GM23338 (cell line): ENCODE measurements around the gene STKLD1. TPM values are rescaled to one million over a fixed set of nuclear protein-coding genes. Genes with fewer than 3 reads are reported as not detected.
"Not testable (repeated sequence)": the region's sequence is repeated elsewhere in the genome, so short reads cannot be mapped to it uniquely, and the experiment has no call there.

Experiments used
- ATAC-seq: fragments of 200-7000 bp; cut with Tn5 transposase; 3 replicates; pipeline ENCODE4 v1.9.1; 2020
- DNase-seq: peaks from one replicate; pipeline ENCODE4 v3.0.0-alpha.2; 2015; ENCODE audit warnings: low spot score
- H2AFZ ChIP-seq: fragments of 200-600 bp; sonication (generic); 2 replicates; pipeline ENCODE4 v1.8.0; 2016; ENCODE audit warnings: antibody characterized with exemption, mild to moderate bottlenecking, moderate library complexity
- H3F3A ChIP-seq: fragments of 200-600 bp; sonication (generic); replicated peaks from 2 replicates; pipeline ENCODE4 v1.8.0; 2017; ENCODE audit warnings: antibody characterized with exemption, mixed run types, low read depth
- H3K27ac ChIP-seq: fragments of 200-600 bp; sonication (generic); 2 replicates; pipeline ENCODE4 v1.6.1; 2016; ENCODE audit warnings: low read depth
- H3K27me3 ChIP-seq: fragments of 200-600 bp; sonication (generic); 2 replicates; pipeline ENCODE4 v1.8.0; 2016; ENCODE audit warnings: mild to moderate bottlenecking, mixed run types, moderate library complexity; ENCODE audit not compliant: insufficient read depth
- H3K36me3 ChIP-seq: fragments of 200-600 bp; sonication (generic); 2 replicates; pipeline ENCODE4 v1.8.0; 2016; ENCODE audit warnings: mild to moderate bottlenecking; ENCODE audit not compliant: insufficient read depth
- H3K4me1 ChIP-seq: fragments of 200-600 bp; sonication (generic); 2 replicates; pipeline ENCODE4 v1.8.0; 2016; ENCODE audit warnings: mild to moderate bottlenecking, moderate library complexity; ENCODE audit not compliant: insufficient read depth
- H3K4me2 ChIP-seq: fragments of 200-600 bp; sonication (generic); 2 replicates; pipeline ENCODE4 v1.7.1; 2017; ENCODE audit warnings: mixed run types
- H3K4me3 ChIP-seq: fragments of 200-600 bp; sonication (generic); 2 replicates; pipeline ENCODE4 v1.6.1; 2016; ENCODE audit warnings: mixed run types
- H3K79me2 ChIP-seq: fragments of 200-600 bp; sonication (generic); replicated peaks from 2 replicates; pipeline ENCODE4 v1.8.0; 2017; ENCODE audit warnings: mild to moderate bottlenecking; ENCODE audit not compliant: insufficient read depth
- H3K9me2 ChIP-seq: fragments of 200-600 bp; sonication (generic); 2 replicates; pipeline ENCODE4 v1.8.0; 2017; ENCODE audit not compliant: insufficient read depth
- H4K20me1 ChIP-seq: fragments of 200-600 bp; sonication (generic); replicated peaks from 2 replicates; pipeline ENCODE4 v1.8.0; 2017; ENCODE audit warnings: mild to moderate bottlenecking; ENCODE audit not compliant: insufficient read depth
- H3K27ac Mint-ChIP-seq: 2 replicates; pipeline ENCODE4 v1.8.0; 2020; ENCODE audit warnings: inconsistent platforms, mild to moderate bottlenecking, moderate library complexity, mixed read lengths
- H3K27me3 Mint-ChIP-seq: 3 replicates; pipeline ENCODE4 v1.8.0; 2022; ENCODE audit warnings: low read depth, mild to moderate bottlenecking, moderate library complexity, mixed read lengths, inconsistent platforms; ENCODE audit not compliant: insufficient read depth, poor library complexity
- H3K36me3 Mint-ChIP-seq: 3 replicates; pipeline ENCODE4 v1.8.0; 2021; ENCODE audit warnings: low read depth, mild to moderate bottlenecking, inconsistent platforms, moderate library complexity, mixed read lengths
- H3K4me1 Mint-ChIP-seq: 3 replicates; pipeline ENCODE4 v1.8.0; 2020; ENCODE audit warnings: mild to moderate bottlenecking, inconsistent platforms, mixed read lengths
- H3K4me3 Mint-ChIP-seq: 3 replicates; pipeline ENCODE4 v1.8.0; 2021; ENCODE audit warnings: moderate library complexity, mild to moderate bottlenecking, inconsistent platforms, mixed read lengths
- H3K9me3 Mint-ChIP-seq: 3 replicates; pipeline ENCODE4 v1.8.0; 2020; ENCODE audit warnings: moderate library complexity, mild to moderate bottlenecking, inconsistent platforms, mixed read lengths
- POLR2AphosphoS5 ChIP-seq: IDR thresholded peaks from 2 replicates; pipeline ENCODE4 v1.6.1; 2016; ENCODE audit warnings: antibody characterized with exemption, low read depth
- polyA plus RNA-seq: library from polyadenylated mRNA; unstranded; fragments of >200 nt; fragmentation: Nextera tagmentation; extraction: Ambion mirVana; gene quantifications from 2 replicates; pipeline ENCODE4 v1.2.1, GENCODE V29; 2016
- total RNA-seq: library from RNA; depleted of rRNA; stranded (reverse); fragments of >200 nt; shearing (Covaris generic); gene quantifications from 2 replicates; pipeline ENCODE4 v1.2.3, GENCODE V29; 2014
- TF ChIP-seq, protein P1 (sequence below), 2 experiments: fragments of 200-600 bp in 1 of 2; sonication (generic) in 1 of 2; conservative IDR thresholded peaks; 2 replicates each; pipeline versions ENCODE4 v1.5.1 to v1.6.1; 2016 to 2017; ENCODE audit warnings: antibody characterized with exemption in 2 of 2, low read depth in 2 of 2, mild to moderate bottlenecking in 2 of 2, moderate library complexity in 1 of 2
- TF ChIP-seq, protein P2 (sequence below): IDR thresholded peaks from 2 replicates; pipeline ENCODE4 v1.6.1; 2016; ENCODE audit warnings: antibody characterized with exemption
- TF ChIP-seq, protein P3 (sequence below): IDR thresholded peaks from one replicate; pipeline ENCODE4 v1.6.1; 2018; ENCODE audit warnings: antibody characterized with exemption; ENCODE audit not compliant: unreplicated experiment
- TF ChIP-seq, protein P4 (sequence below): fragments of 250-450 bp; sonication (Bioruptor Pico); IDR thresholded peaks from 2 replicates; pipeline ENCODE4 v1.5.0; 2020; ENCODE audit warnings: mild to moderate bottlenecking, moderate library complexity

STKLD1 gene
- total and polyA plus RNA-seq, 2 experiments from 2014 or later, result 0.57 TPM; not detected in 1

DNA sequence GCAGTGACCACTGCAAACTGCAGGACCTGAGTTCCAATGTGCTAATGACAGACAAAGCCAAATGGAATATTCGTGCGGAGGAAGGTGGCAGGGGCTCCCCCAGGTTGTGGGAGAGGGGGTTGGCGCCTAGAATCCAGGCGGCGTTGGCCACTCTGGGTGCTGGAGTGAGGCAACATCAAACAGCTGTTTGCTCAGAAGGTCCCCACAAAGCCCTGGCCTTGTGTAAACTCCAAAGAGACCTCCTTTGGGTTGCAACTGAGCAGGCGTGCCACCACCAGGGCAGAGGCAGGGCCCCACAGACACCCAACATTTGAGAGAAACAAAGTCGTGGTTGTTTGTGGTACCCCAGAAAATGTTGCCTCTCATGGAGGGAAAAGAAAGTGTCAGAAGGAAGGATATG, 14.5 kb downstream of the STKLD1 start:
- H3K9me2 ChIP-seq, result no peaks in the 10 kb centered on the region
- TF ChIP-seq, protein P1, sequence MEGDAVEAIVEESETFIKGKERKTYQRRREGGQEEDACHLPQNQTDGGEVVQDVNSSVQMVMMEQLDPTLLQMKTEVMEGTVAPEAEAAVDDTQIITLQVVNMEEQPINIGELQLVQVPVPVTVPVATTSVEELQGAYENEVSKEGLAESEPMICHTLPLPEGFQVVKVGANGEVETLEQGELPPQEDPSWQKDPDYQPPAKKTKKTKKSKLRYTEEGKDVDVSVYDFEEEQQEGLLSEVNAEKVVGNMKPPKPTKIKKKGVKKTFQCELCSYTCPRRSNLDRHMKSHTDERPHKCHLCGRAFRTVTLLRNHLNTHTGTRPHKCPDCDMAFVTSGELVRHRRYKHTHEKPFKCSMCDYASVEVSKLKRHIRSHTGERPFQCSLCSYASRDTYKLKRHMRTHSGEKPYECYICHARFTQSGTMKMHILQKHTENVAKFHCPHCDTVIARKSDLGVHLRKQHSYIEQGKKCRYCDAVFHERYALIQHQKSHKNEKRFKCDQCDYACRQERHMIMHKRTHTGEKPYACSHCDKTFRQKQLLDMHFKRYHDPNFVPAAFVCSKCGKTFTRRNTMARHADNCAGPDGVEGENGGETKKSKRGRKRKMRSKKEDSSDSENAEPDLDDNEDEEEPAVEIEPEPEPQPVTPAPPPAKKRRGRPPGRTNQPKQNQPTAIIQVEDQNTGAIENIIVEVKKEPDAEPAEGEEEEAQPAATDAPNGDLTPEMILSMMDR (conservative IDR thresholded peaks at IDR 0.05; ENCODE audit: low read depth in 2 of 2), result no peak
- TF ChIP-seq POLR2AphosphoS5, result no peak
- TF ChIP-seq, protein P2, sequence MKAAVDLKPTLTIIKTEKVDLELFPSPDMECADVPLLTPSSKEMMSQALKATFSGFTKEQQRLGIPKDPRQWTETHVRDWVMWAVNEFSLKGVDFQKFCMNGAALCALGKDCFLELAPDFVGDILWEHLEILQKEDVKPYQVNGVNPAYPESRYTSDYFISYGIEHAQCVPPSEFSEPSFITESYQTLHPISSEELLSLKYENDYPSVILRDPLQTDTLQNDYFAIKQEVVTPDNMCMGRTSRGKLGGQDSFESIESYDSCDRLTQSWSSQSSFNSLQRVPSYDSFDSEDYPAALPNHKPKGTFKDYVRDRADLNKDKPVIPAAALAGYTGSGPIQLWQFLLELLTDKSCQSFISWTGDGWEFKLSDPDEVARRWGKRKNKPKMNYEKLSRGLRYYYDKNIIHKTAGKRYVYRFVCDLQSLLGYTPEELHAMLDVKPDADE, result no peak
- TF ChIP-seq, protein P3, sequence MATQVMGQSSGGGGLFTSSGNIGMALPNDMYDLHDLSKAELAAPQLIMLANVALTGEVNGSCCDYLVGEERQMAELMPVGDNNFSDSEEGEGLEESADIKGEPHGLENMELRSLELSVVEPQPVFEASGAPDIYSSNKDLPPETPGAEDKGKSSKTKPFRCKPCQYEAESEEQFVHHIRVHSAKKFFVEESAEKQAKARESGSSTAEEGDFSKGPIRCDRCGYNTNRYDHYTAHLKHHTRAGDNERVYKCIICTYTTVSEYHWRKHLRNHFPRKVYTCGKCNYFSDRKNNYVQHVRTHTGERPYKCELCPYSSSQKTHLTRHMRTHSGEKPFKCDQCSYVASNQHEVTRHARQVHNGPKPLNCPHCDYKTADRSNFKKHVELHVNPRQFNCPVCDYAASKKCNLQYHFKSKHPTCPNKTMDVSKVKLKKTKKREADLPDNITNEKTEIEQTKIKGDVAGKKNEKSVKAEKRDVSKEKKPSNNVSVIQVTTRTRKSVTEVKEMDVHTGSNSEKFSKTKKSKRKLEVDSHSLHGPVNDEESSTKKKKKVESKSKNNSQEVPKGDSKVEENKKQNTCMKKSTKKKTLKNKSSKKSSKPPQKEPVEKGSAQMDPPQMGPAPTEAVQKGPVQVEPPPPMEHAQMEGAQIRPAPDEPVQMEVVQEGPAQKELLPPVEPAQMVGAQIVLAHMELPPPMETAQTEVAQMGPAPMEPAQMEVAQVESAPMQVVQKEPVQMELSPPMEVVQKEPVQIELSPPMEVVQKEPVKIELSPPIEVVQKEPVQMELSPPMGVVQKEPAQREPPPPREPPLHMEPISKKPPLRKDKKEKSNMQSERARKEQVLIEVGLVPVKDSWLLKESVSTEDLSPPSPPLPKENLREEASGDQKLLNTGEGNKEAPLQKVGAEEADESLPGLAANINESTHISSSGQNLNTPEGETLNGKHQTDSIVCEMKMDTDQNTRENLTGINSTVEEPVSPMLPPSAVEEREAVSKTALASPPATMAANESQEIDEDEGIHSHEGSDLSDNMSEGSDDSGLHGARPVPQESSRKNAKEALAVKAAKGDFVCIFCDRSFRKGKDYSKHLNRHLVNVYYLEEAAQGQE, result no peak
- TF ChIP-seq, protein P4, sequence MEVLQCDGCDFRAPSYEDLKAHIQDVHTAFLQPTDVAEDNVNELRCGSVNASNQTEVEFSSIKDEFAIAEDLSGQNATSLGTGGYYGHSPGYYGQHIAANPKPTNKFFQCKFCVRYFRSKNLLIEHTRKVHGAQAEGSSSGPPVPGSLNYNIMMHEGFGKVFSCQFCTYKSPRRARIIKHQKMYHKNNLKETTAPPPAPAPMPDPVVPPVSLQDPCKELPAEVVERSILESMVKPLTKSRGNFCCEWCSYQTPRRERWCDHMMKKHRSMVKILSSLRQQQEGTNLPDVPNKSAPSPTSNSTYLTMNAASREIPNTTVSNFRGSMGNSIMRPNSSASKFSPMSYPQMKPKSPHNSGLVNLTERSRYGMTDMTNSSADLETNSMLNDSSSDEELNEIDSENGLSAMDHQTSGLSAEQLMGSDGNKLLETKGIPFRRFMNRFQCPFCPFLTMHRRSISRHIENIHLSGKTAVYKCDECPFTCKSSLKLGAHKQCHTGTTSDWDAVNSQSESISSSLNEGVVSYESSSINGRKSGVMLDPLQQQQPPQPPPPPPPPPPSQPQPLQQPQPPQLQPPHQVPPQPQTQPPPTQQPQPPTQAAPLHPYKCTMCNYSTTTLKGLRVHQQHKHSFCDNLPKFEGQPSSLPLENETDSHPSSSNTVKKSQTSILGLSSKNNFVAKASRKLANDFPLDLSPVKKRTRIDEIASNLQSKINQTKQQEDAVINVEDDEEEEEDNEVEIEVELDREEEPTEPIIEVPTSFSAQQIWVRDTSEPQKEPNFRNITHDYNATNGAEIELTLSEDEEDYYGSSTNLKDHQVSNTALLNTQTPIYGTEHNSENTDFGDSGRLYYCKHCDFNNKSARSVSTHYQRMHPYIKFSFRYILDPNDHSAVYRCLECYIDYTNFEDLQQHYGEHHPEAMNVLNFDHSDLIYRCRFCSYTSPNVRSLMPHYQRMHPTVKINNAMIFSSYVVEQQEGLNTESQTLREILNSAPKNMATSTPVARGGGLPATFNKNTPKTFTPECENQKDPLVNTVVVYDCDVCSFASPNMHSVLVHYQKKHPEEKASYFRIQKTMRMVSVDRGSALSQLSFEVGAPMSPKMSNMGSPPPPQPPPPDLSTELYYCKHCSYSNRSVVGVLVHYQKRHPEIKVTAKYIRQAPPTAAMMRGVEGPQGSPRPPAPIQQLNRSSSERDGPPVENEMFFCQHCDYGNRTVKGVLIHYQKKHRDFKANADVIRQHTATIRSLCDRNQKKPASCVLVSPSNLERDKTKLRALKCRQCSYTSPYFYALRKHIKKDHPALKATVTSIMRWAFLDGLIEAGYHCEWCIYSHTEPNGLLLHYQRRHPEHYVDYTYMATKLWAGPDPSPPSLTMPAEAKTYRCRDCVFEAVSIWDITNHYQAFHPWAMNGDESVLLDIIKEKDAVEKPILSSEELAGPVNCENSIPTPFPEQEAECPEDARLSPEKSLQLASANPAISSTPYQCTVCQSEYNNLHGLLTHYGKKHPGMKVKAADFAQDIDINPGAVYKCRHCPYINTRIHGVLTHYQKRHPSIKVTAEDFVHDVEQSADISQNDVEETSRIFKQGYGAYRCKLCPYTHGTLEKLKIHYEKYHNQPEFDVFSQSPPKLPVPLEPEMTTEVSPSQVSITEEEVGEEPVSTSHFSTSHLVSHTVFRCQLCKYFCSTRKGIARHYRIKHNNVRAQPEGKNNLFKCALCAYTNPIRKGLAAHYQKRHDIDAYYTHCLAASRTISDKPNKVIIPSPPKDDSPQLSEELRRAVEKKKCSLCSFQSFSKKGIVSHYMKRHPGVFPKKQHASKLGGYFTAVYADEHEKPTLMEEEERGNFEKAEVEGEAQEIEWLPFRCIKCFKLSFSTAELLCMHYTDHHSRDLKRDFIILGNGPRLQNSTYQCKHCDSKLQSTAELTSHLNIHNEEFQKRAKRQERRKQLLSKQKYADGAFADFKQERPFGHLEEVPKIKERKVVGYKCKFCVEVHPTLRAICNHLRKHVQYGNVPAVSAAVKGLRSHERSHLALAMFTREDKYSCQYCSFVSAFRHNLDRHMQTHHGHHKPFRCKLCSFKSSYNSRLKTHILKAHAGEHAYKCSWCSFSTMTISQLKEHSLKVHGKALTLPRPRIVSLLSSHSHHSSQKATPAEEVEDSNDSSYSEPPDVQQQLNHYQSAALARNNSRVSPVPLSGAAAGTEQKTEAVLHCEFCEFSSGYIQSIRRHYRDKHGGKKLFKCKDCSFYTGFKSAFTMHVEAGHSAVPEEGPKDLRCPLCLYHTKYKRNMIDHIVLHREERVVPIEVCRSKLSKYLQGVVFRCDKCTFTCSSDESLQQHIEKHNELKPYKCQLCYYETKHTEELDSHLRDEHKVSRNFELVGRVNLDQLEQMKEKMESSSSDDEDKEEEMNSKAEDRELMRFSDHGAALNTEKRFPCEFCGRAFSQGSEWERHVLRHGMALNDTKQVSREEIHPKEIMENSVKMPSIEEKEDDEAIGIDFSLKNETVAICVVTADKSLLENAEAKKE (CRISPR knock-in tag), result no peak
- Mint-ChIP-seq H3K9me3 (peaks cover 16% of the 10 kb centered on the region), H3K4me3 (no peak overlapping the region), H3K27me3 (peaks cover 18% of the 10 kb centered on the region), H3K27ac (no peak overlapping the region), H3K36me3 (no peaks in the 10 kb centered on the region), H3K4me1 (no peaks in the 10 kb centered on the region)
- H3K27ac ChIP-seq, result no peak overlapping the region
- no peaks in the 10 kb centered on the region for H3F3A ChIP-seq
- H2AFZ ChIP-seq, result no peak overlapping the region
- no peak overlapping the region for H3K4me3 ChIP-seq
- ATAC-seq (no peak), DNase-seq (no peak)
- H3K36me3 ChIP-seq, result no peaks in the 10 kb centered on the region
- no peaks in the 10 kb centered on the region for H3K79me2 ChIP-seq
- H3K4me2 ChIP-seq, result no peak overlapping the region
- no peaks in the 10 kb centered on the region for H3K4me1 ChIP-seq
- no peaks in the 10 kb centered on the region for H3K27me3 ChIP-seq
- no peaks in the 10 kb centered on the region for H4K20me1 ChIP-seq

DNA sequence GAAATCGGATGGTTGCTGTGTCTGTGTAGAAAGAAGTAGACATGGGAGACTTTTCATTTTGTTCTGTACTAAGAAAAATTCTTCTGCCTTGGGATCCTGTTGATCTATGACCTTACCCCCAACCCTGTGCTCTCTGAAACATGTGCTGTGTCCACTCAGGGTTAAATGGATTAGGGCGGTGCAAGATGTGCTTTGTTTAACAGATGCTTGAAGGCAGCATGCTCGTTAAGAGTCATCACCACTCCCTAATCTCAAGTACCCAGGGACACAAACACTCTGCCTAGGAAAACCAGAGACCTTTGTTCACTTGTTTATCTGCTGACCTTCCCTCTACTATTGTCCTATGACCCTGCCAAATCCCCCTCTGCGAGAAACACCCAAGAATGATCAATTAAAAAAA, 15.3 kb downstream of the STKLD1 start:
- ATAC-seq, H3K27me3 ChIP-seq, H3K4me1 ChIP-seq, H3K36me3 Mint-ChIP-seq, H3F3A ChIP-seq, H3K36me3 ChIP-seq, DNase-seq, H3K4me1 Mint-ChIP-seq, H3K9me2 ChIP-seq, H3K27ac ChIP-seq, H2AFZ ChIP-seq, H3K27ac Mint-ChIP-seq, H3K4me3 Mint-ChIP-seq, H4K20me1 ChIP-seq, H3K4me3 ChIP-seq, H3K79me2 ChIP-seq, H3K4me2 ChIP-seq: not testable (repeated sequence)
- Mint-ChIP-seq H3K27me3 (peaks cover 18% of the 10 kb centered on the region), H3K9me3 (peaks cover 16% of the 10 kb centered on the region)
